ENCODE results near the gene TTC21B.

GRCh38 chr2:165889158-165889557 lies 64.4 kb downstream of the TTC21B start:
- TF ChIP-seq ELF4 (IDR thresholded peaks at IDR 0.05) (no peak), FOXM1 (IDR thresholded peaks at IDR 0.05; ENCODE audit: borderline replicate concordance) (no peak), FOXK2 (IDR thresholded peaks at IDR 0.05) (no peak), SUZ12 (IDR thresholded peaks at IDR 0.05) (no peak), SP1 (IDR thresholded peaks at IDR 0.05) (no peak), HDGF (IDR thresholded peaks at IDR 0.05; ENCODE audit: borderline replicate concordance) (no peak), NFRKB (IDR thresholded peaks at IDR 0.05) (no peak)
